NAMALWA (cell line): ENCODE data around the gene PBX1.

Source experiments
- DNase-seq: peaks from one replicate; pipeline ENCODE4 v3.0.0-alpha.2; 2015; ENCODE audit warnings: low spot score

Gene PBX1

GRCh38 chr1:164876398-164877116 is 317.6 kb downstream of the PBX1 start:
- no peak for DNase-seq

GRCh38 chr1:164880199-164880598 is 321.2 kb downstream of the PBX1 start:
- DNase-seq = no peak

GRCh38 chr1:164880644-164881043 is 321.7 kb downstream of the PBX1 start:
- no peak for DNase-seq

- no peak for DNase-seq
Measured at GRCh38 chr1:164885311-164885710, 326.3 kb downstream of the PBX1 start.

- no peak for DNase-seq
Measured at GRCh38 chr1:164886101-164886500, 327.1 kb downstream of the PBX1 start.

GRCh38 chr1:164891615-164892014 is 332.6 kb downstream of the PBX1 start:
- DNase-seq = peak; percentile 6

- no peak for DNase-seq
Measured at GRCh38 chr1:164895026-164895912, 336.3 kb downstream of the PBX1 start.

GRCh38 chr1:164901031-164901430 is 342.0 kb downstream of the PBX1 start:
- DNase-seq = no peak
